Mammary epithelial cell (primary cell): ENCODE results near the gene CYSRT1.

Source experiments
- CTCF ChIP-seq, 2 donors: IDR thresholded peaks in 1 of 2; conservative IDR thresholded peaks in 1 of 2; 2 replicates each; pipeline ENCODE4 v1.5.1; 2011 to 2012; ENCODE audit warnings: inconsistent platforms in 2 of 2, low read length in 2 of 2, mild to moderate bottlenecking in 2 of 2, control low read depth in 1 of 2, low read depth in 1 of 2; ENCODE audit not compliant: insufficient read depth in 1 of 2; ENCODE audit errors: extremely low read depth in 1 of 2
- EZH2 ChIP-seq: IDR thresholded peaks from 2 replicates; pipeline ENCODE4 v1.6.1; 2012; ENCODE audit warnings: low read length, inconsistent platforms, borderline replicate concordance

- TF ChIP-seq CTCF (conservative IDR thresholded peaks at IDR 0.05 in 1 of 2, IDR thresholded peaks at IDR 0.05 in 1 of 2; ENCODE audit: extremely low read depth in 1 of 2, insufficient read depth in 1 of 2, low read depth in 1 of 2, low read length in 2 of 2) (no peak), EZH2 (no peak)
Measured at GRCh38 chr9:137179761-137180160, 45.2 kb upstream of the CYSRT1 start.
